Right atrium auricular region (tissue), 2 donors: ENCODE results near the gene PFN2. TPM values are rescaled to one million over a fixed set of nuclear protein-coding genes. Genes with fewer than 3 reads are reported as not detected.
"Not testable (repeated sequence)": the region's sequence is repeated elsewhere in the genome, so short reads cannot be mapped to it uniquely, and the experiment has no call there.

Source experiments
- DNase-seq: peaks from one replicate; pipeline ENCODE4 v3.0.0-alpha.2; 2019; ENCODE audit warnings: low spot score
- H3K27ac ChIP-seq, 2 donors: fragments of 200-600 bp; sonication (generic); 1 replicate in 1 of 2; 2 replicates in 1 of 2; pipeline ENCODE4 v1.5.1; 2016 to 2019
- H3K27me3 ChIP-seq, 2 donors: fragments of 200-600 bp; sonication (generic); one replicate each; pipeline versions ENCODE4 v1.5.1 to v1.6.0; 2017 to 2019
- H3K36me3 ChIP-seq: fragments of 200-600 bp; sonication (generic); one replicate; pipeline ENCODE4 v1.5.1; 2016
- H3K4me1 ChIP-seq, 2 donors: fragments of 200-600 bp; sonication (generic); one replicate each; pipeline versions ENCODE4 v1.5.1 to v1.6.0; 2017 to 2019
- H3K4me3 ChIP-seq, 2 donors: fragments of 200-600 bp; sonication (generic); 1 replicate in 1 of 2; 2 replicates in 1 of 2; pipeline ENCODE4 v1.5.1; 2017 to 2019; ENCODE audit warnings: mild to moderate bottlenecking in 1 of 2, moderate library complexity in 1 of 2
- H3K9me3 ChIP-seq, 2 donors: fragments of 200-600 bp; sonication (generic); one replicate each; pipeline ENCODE4 v1.5.1; 2019
- CTCF ChIP-seq, 2 donors: fragments of 200-600 bp; sonication (generic); IDR thresholded peaks; one replicate each; pipeline ENCODE4 v1.5.1; 2019; ENCODE audit warnings: antibody characterized with exemption in 2 of 2
- total RNA-seq, 2 donors: library from RNA; depleted of rRNA; stranded (reverse); fragments of >200 nt; gene quantifications; one replicate each; pipeline ENCODE4 v1.1.0, GENCODE V29; 2016

PFN2 gene
- total RNA-seq, 2 donors from 2014 or later = 28.1 to 29.3 TPM

GRCh38 chr3:149990423-149990948 is 19.8 kb upstream of the PFN2 start:
- DNase-seq = no peak
- peaks cover 0 to 19% of the 10 kb centered on the region in 2 donors for H3K9me3 ChIP-seq
- H3K4me1 ChIP-seq = no peaks in the 10 kb centered on the region
- H3K4me3 ChIP-seq = no peak overlapping the region
- no peak overlapping the region for H3K27ac ChIP-seq
- no peaks in the 10 kb centered on the region for H3K36me3 ChIP-seq
- no peak for TF ChIP-seq CTCF (IDR thresholded peaks at IDR 0.05)
- H3K27me3 ChIP-seq = no peaks in the 10 kb centered on the region

- DNase-seq = no peak
- H3K4me3 ChIP-seq = no peak overlapping the region
- H3K4me1 ChIP-seq = no peaks in the 10 kb centered on the region
- no peak for TF ChIP-seq CTCF (IDR thresholded peaks at IDR 0.05)
- peaks cover 0 to 9% of the 10 kb centered on the region in 2 donors for H3K9me3 ChIP-seq
- no peaks in the 10 kb centered on the region for H3K27me3 ChIP-seq
- H3K36me3 ChIP-seq = no peaks in the 10 kb centered on the region
- H3K27ac ChIP-seq = no peak overlapping the region
Measured at GRCh38 chr3:149989307-149989706, 18.6 kb upstream of the PFN2 start.

- DNase-seq = no peak
- TF ChIP-seq CTCF (IDR thresholded peaks at IDR 0.05) = no peak
- Histone ChIP-seq H3K9me3 (no peaks in the 10 kb centered on the region), H3K27me3 (no peaks in the 10 kb centered on the region), H3K27ac (no peak overlapping the region), H3K36me3 (no peaks in the 10 kb centered on the region), H3K4me1 (no peaks in the 10 kb centered on the region), H3K4me3 (no peak overlapping the region)
Measured at GRCh38 chr3:149983628-149984027, 12.9 kb upstream of the PFN2 start.

DNA sequence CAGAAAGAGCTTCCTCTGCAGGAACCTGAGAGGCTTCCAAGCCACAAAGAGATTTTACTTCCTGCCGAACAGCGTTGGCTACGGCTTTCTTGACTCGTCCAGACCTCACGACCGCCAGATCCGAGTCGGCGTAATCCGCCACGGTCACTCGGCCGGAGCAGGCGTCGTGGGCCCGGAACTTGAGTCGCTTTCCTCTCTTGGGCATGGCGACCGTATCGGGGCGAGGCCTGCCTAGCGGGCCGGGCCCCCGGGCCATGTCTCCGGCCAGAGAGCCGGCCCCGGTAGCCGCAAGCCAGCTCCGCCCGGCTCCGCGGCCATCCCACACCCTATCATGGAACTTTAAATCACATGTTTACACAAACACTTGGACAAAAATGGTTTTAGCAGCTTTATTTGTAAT is 12.4 kb upstream of the PFN2 start:
- not testable (repeated sequence) for H3K9me3 ChIP-seq, H3K4me1 ChIP-seq, H3K4me3 ChIP-seq, DNase-seq, H3K27ac ChIP-seq, H3K27me3 ChIP-seq, H3K36me3 ChIP-seq

DNA sequence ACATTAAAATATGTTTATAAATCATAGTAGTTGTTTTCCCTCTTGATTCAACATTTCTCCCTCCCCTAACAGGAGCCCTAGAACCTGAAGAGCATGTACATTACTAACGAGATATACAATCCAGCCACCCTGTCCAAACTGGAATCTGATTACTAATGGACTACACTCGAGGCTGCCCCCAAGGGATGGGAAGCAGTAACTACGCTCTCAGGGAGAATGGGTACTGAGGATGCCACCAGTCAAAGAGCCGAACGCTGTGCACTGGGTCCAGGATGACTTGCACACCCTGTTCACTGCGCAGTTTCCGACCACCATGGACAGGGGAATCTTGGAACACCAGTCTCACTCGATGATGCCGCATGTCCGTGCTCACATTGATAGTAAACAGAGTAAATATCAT is 11.3 kb upstream of the PFN2 start:
- DNase-seq, H3K27ac ChIP-seq, H3K9me3 ChIP-seq, H3K27me3 ChIP-seq, H3K4me3 ChIP-seq, H3K36me3 ChIP-seq, H3K4me1 ChIP-seq: not testable (repeated sequence)

- TF ChIP-seq CTCF (IDR thresholded peaks at IDR 0.05) = no peak
- Histone ChIP-seq H3K9me3 (no peaks in the 10 kb centered on the region), H3K4me1 (no peaks in the 10 kb centered on the region), H3K27ac (no peak overlapping the region), H3K36me3 (no peaks in the 10 kb centered on the region), H3K27me3 (no peaks in the 10 kb centered on the region), H3K4me3 (no peak overlapping the region)
- DNase-seq = no peak
Measured at GRCh38 chr3:149977386-149977785, 6.7 kb upstream of the PFN2 start.

- no peak for TF ChIP-seq CTCF (IDR thresholded peaks at IDR 0.05)
- Histone ChIP-seq H3K27me3 (no peaks in the 10 kb centered on the region), H3K36me3 (no peaks in the 10 kb centered on the region), H3K4me3 (no peak overlapping the region), H3K9me3 (no peaks in the 10 kb centered on the region), H3K27ac (no peak overlapping the region), H3K4me1 (peaks cover 0 to 6% of the 10 kb centered on the region in 2 donors)
- DNase-seq = no peak
Measured at GRCh38 chr3:149975919-149976318, 5.2 kb upstream of the PFN2 start.
